Testis (tissue), 2 donors: Measurements from ENCODE around the gene MTFP1.
A peak's percentile ranks its signal among the peaks of the same experiment; 100 is the strongest.

ENCODE experiments used
- CTCF ChIP-seq, 3 experiments: fragments of 450-650 bp in 2 of 3; fragments of 200-600 bp in 1 of 3; sonication (generic) in 1 of 3; IDR thresholded peaks; one replicate each; pipeline ENCODE4 v1.5.1; 2016 to 2019; ENCODE audit warnings: antibody characterized with exemption in 3 of 3, mild to moderate bottlenecking in 2 of 3, moderate library complexity in 1 of 3
- POLR2A ChIP-seq: fragments of 450-650 bp; IDR thresholded peaks from one replicate; pipeline ENCODE4 v1.6.1; 2017; ENCODE audit warnings: antibody characterized with exemption, mild to moderate bottlenecking, moderate library complexity

- no peak for TF ChIP-seq CTCF (IDR thresholded peaks at IDR 0.05)
- peak; percentile 19 for TF ChIP-seq POLR2A
Measured at GRCh38 chr22:30423301-30423958, 2.1 kb upstream of the MTFP1 start.
